K562 (cell line): ENCODE results near the gene IRAG1. TPM values are rescaled to one million over a fixed set of nuclear protein-coding genes. Genes with fewer than 3 reads are reported as not detected.

Source experiments
- BACH1 ChIP-seq: fragments of 200-800 bp; sonication (Bioruptor generic); IDR thresholded peaks from 2 replicates; pipeline ENCODE4 v1.6.1; 2016; ENCODE audit warnings: missing genetic modification characterization, missing compliant biosample characterization
- CREM ChIP-seq: IDR thresholded peaks from 2 replicates; pipeline ENCODE4 v1.6.1; 2014; ENCODE audit warnings: antibody characterized with exemption, low read depth
- CTBP1 ChIP-seq: fragments of 450-650 bp; IDR thresholded peaks from 2 replicates; pipeline ENCODE4 v1.6.1; 2016; ENCODE audit warnings: borderline replicate concordance
- ELF4 ChIP-seq: fragments of 450-650 bp; formaldehyde crosslinking; IDR thresholded peaks from 2 replicates; pipeline ENCODE4 v1.4.0; 2022; ENCODE audit warnings: missing genetic modification characterization
- ESRRB ChIP-seq: fragments of 250-450 bp; sonication (Bioruptor Pico); IDR thresholded peaks from 2 replicates; pipeline ENCODE4 v1.5.0; 2020; ENCODE audit warnings: mild to moderate bottlenecking, moderate library complexity, borderline replicate concordance
- FOSL1 ChIP-seq: fragments of 200-800 bp; sonication (Bioruptor generic); conservative IDR thresholded peaks from 2 replicates; pipeline ENCODE4 v1.6.1; 2016; ENCODE audit warnings: missing genetic modification characterization, missing compliant biosample characterization
- FOXJ3 ChIP-seq: sonication (generic); formaldehyde crosslinking; IDR thresholded peaks from 2 replicates; pipeline ENCODE4 v1.4.0; 2020; ENCODE audit warnings: mild to moderate bottlenecking, missing genetic modification reagents
- GTF2A2 ChIP-seq: IDR thresholded peaks from 2 replicates; pipeline ENCODE4 v1.6.1; 2016; ENCODE audit warnings: mild to moderate bottlenecking, missing genetic modification characterization, missing compliant biosample characterization
- KLF13 ChIP-seq: fragments of 450-650 bp; IDR thresholded peaks from 2 replicates; pipeline ENCODE4 v1.6.1; 2016; ENCODE audit warnings: missing genetic modification characterization, low read depth, mild to moderate bottlenecking, missing compliant biosample characterization, moderate library complexity, borderline replicate concordance
- MAFG ChIP-seq: fragments of 450-650 bp; conservative IDR thresholded peaks from 2 replicates; pipeline ENCODE4 v1.6.1; 2016; ENCODE audit warnings: missing genetic modification characterization, missing compliant biosample characterization
- MEF2D ChIP-seq: conservative IDR thresholded peaks from 2 replicates; pipeline ENCODE4 v1.6.1; 2016; ENCODE audit warnings: low read depth, missing genetic modification characterization, missing compliant biosample characterization
- NFE2L1 ChIP-seq: fragments of 450-650 bp; IDR thresholded peaks from 2 replicates; pipeline ENCODE4 v1.6.1; 2016; ENCODE audit warnings: missing genetic modification characterization, low read depth, mild to moderate bottlenecking, missing compliant biosample characterization, moderate library complexity, borderline replicate concordance
- NR0B1 ChIP-seq: fragments of 450-650 bp; IDR thresholded peaks from one replicate; pipeline ENCODE4 v1.6.1; 2018; ENCODE audit warnings: mild to moderate bottlenecking, moderate library complexity; ENCODE audit not compliant: partially characterized antibody
- NR2C2 ChIP-seq, 2 experiments: fragments of 200-800 bp in 1 of 2; sonication (Bioruptor generic) in 1 of 2; sonication (generic) in 1 of 2; formaldehyde crosslinking in 1 of 2; IDR thresholded peaks; 2 replicates each; pipeline versions ENCODE4 v1.6.1 to v1.8.0; 2016 to 2022; ENCODE audit warnings: mild to moderate bottlenecking in 1 of 2, missing compliant biosample characterization in 1 of 2, missing genetic modification characterization in 1 of 2, missing genetic modification reagents in 1 of 2
- NRF1 ChIP-seq, 2 experiments: fragments of 450-650 bp; IDR thresholded peaks in 1 of 2; conservative IDR thresholded peaks in 1 of 2; 2 replicates each; pipeline ENCODE4 v1.6.1; 2014; ENCODE audit warnings: mild to moderate bottlenecking in 2 of 2
- SPI1 ChIP-seq: IDR thresholded peaks from 2 replicates; pipeline ENCODE4 v1.6.1; 2011; ENCODE audit warnings: low read depth, low read length, control low read depth, borderline replicate concordance
- STAT5B ChIP-seq: fragments of 250-450 bp; sonication (Bioruptor Pico); IDR thresholded peaks from 2 replicates; pipeline ENCODE4 v1.8.0; 2021; ENCODE audit warnings: mild to moderate bottlenecking, inconsistent platforms
- TFAP4 ChIP-seq: sonication (generic); formaldehyde crosslinking; IDR thresholded peaks from 2 replicates; pipeline ENCODE4 v1.8.0; 2022; ENCODE audit warnings: missing genetic modification reagents, mild to moderate bottlenecking, moderate library complexity, borderline replicate concordance
- ZFX ChIP-seq: sonication (generic); formaldehyde crosslinking; IDR thresholded peaks from 2 replicates; pipeline ENCODE4 v1.8.0; 2022; ENCODE audit warnings: mild to moderate bottlenecking, missing genetic modification reagents, moderate library complexity
- ZNF589 ChIP-seq: fragments of 200-800 bp; sonication (Bioruptor generic); IDR thresholded peaks from 2 replicates; pipeline ENCODE4 v1.6.1; 2016; ENCODE audit warnings: low read depth, missing genetic modification characterization, missing compliant biosample characterization
- ZNF79 ChIP-seq: fragments of 250-450 bp; sonication (Bioruptor Pico); IDR thresholded peaks from 2 replicates; pipeline ENCODE4 v1.4.0; 2020; ENCODE audit warnings: low read depth, mild to moderate bottlenecking, moderate library complexity
- polyA plus RNA-seq, 8 experiments: library from polyadenylated mRNA; depleted of rRNA in 4 of 8; stranded (reverse) in 5 of 8; unstranded in 3 of 8; fragments of >200 nt; fragmentation: Nextera tagmentation in 2 of 8; fragmentation: Illumina TruSeq in 1 of 8; extraction: Ambion mirVana in 2 of 8; extraction: Trizol in 1 of 8; gene quantifications; 2 replicates each; pipeline versions ENCODE4 v1.2.1 to v1.2.3, GENCODE V29; 2011 to 2014; ENCODE audit warnings: inconsistent platforms in 1 of 8, missing spikeins in 1 of 8
- total RNA-seq, 7 experiments: library from RNA; depleted of rRNA in 6 of 7; stranded (reverse); fragments of >200 nt in 6 of 7; fragmentation: Illumina TruSeq in 2 of 7; extraction: Trizol in 2 of 7; gene quantifications; 2 replicates each; pipeline versions ENCODE4 v1.2.1 to v1.2.3, GENCODE V29; 2011 to 2021; ENCODE audit warnings: low replicate concordance in 1 of 7
- TF ChIP-seq, protein P1 (sequence below): fragments of 250-450 bp; sonication (Bioruptor Pico); IDR thresholded peaks from 2 replicates; pipeline ENCODE4 v1.5.0; 2020; ENCODE audit warnings: mild to moderate bottlenecking, borderline replicate concordance

Gene IRAG1
- total and polyA plus RNA-seq, 9 of the 15 experiments (the other 6 are each of a cell fraction or from before 2014, with no cell fraction given): 0.01 to 0.22 (median 0.09) TPM; not detected in 1

DNA sequence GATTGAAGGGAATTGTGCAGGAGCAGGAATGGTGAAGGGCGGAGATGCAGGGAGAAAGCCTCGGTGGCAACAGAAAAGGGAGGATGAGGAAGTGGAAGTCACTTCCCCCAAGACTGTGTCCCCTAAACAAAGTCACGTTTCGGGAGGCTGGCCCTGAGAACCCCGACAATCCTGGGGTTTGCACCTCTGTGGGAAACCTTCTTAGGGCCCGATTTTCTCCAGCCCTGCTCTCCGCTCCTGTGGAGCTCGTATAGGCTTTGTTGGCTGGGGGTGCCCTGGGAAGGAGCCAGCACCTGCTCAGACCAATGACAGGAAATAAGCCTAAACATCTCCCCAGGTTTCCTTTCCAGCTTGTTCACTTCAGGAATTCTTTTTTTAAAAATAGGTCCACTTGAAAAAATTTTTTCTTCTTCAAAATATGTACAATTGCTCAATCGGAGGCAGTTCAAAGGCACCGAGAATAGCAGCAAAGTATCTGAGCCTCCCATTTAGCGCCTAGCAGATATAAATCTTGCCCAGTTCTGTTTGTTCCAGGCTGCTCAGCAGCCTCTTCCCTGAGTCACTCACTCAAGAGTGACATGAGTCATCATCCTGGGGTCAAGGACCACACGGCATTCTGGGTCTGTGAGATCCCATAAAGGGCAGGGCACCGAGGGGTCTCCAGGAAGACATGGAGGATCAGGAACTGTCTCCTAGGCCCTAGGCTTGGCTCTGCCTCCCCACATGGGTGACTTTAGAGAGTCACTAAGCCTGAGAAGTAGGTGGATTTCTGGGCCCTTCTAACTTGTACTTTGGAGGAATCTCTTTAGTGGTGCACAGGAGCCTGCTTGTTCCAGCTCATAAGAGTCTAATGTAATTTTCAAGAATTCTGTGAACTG, 34.0 kb downstream of the IRAG1 start (continued):
- TF ChIP-seq TFAP4 (0 out of 2 replicates have a peak, but pooled peaks have one; percentile 17), NR2C2 (CRISPR knock-in tag; IDR thresholded peaks at IDR 0.05) (no peak), NR2C2 (tag; IDR thresholded peaks at IDR 0.05) (peak; percentile 96), ZFX (CRISPR knock-in tag) (peak; percentile 21; the same call in 1 of the 2 replicates), GTF2A2 (no peak), NFE2L1 (tag) (no peak), KLF13 (tag) (no peak), ELF4 (CRISPR knock-in tag) (0 out of 2 replicates have a peak, but pooled peaks have one; percentile 28), MAFG (peak; percentile 63), MEF2D (peak; percentile 74; the same call in 1 of the 2 replicates), ZNF79 (CRISPR knock-in tag) (no peak), FOSL1 (tag) (peak; percentile 99), CREM (peak; percentile 36; the same call in 1 of the 2 replicates), NRF1 (conservative IDR thresholded peaks at IDR 0.05 in 1 of 2, IDR thresholded peaks at IDR 0.05 in 1 of 2) (peak; percentile 45 to 63; a peak in 2 of 4 replicates), NR0B1 (no peak), FOXJ3 (CRISPR knock-in tag) (no peak), CTBP1 (peak; percentile 79), BACH1 (tag) (peak; percentile 78), ZNF589 (CRISPR knock-in tag) (peak; percentile 53; the same call in 1 of the 2 replicates), SPI1 (peak; percentile 93), ESRRB (CRISPR knock-in tag) (no peak), STAT5B (CRISPR knock-in tag) (no peak)
- TF ChIP-seq, protein P1, sequence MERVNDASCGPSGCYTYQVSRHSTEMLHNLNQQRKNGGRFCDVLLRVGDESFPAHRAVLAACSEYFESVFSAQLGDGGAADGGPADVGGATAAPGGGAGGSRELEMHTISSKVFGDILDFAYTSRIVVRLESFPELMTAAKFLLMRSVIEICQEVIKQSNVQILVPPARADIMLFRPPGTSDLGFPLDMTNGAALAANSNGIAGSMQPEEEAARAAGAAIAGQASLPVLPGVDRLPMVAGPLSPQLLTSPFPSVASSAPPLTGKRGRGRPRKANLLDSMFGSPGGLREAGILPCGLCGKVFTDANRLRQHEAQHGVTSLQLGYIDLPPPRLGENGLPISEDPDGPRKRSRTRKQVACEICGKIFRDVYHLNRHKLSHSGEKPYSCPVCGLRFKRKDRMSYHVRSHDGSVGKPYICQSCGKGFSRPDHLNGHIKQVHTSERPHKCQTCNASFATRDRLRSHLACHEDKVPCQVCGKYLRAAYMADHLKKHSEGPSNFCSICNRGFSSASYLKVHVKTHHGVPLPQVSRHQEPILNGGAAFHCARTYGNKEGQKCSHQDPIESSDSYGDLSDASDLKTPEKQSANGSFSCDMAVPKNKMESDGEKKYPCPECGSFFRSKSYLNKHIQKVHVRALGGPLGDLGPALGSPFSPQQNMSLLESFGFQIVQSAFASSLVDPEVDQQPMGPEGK: no peak
